ENCODE results near the gene POLD2. TPM values are rescaled to one million over a fixed set of nuclear protein-coding genes. Genes with fewer than 3 reads are reported as not detected.

POLD2 gene
- total and polyA plus RNA-seq, 2 of the 4 experiments (the other 2 are of a cell fraction), result 142 to 163 TPM

DNA sequence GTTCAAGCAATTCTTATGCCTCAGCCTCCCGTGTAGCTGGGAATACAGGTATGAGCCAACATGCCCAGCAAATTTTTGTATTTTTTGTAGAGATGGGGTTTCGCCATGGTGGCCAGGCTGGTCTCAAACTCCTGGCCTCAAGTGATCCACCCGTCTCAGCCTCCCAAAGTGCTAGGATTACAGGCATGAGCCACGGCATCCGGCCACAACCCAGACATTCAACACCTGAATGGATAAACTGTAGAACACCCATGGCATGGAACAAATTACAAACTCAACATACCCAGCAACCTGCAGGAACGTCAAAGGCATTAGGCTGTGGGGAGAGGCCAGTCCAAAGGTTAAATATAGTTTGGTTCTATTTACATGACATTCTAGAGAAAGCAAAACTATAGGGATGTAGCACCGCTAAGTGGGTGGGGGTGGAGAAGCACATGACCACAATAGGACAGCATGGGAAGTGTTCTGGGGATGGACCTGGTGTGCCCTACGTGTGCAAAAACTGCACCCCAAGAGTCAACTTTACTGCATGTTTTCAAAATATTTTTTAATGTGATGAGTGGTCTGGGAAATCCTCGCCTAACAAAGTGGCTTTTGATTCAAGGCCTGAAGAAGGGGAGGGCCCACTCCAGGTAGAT lies 51.5 kb downstream of the POLD2 start:
- no peak for TF ChIP-seq FOS (IDR thresholded peaks at IDR 0.05; ENCODE audit: low read depth, low read length)
- no peak for TF ChIP-seq SMC3 (IDR thresholded peaks at IDR 0.05; ENCODE audit: low read depth, low read length)
- TF ChIP-seq RAD21 (IDR thresholded peaks at IDR 0.05; ENCODE audit: low read length), result no peak
- TF ChIP-seq CEBPB (IDR thresholded peaks at IDR 0.05; ENCODE audit: low read depth, low read length), result no peak
- no peak for TF ChIP-seq CHD1 (IDR thresholded peaks at IDR 0.05; ENCODE audit: low read depth, low read length)
- no peak for TF ChIP-seq BHLHE40 (IDR thresholded peaks at IDR 0.05; ENCODE audit: low read depth, low read length)
- TF ChIP-seq POLR2A (IDR thresholded peaks at IDR 0.05; ENCODE audit: low read depth, low read length), result no peak
- TF ChIP-seq, protein P1, sequence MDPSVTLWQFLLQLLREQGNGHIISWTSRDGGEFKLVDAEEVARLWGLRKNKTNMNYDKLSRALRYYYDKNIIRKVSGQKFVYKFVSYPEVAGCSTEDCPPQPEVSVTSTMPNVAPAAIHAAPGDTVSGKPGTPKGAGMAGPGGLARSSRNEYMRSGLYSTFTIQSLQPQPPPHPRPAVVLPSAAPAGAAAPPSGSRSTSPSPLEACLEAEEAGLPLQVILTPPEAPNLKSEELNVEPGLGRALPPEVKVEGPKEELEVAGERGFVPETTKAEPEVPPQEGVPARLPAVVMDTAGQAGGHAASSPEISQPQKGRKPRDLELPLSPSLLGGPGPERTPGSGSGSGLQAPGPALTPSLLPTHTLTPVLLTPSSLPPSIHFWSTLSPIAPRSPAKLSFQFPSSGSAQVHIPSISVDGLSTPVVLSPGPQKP (IDR thresholded peaks at IDR 0.05; ENCODE audit: borderline replicate concordance, low read depth, low read length), result no peak
- H2AFZ ChIP-seq (replicated peaks; ENCODE audit: low read length, poor library complexity), result peak overlapping the region; percentile 54
- ChIA-PET CTCF (interaction anchor here (0.7 to 1.2 kb wide), 3 partner anchors 10 to 60 kb away, joined by 3 to 4 read pairs (median 4); no protein-coding TSS in a partner anchor), POLR2A (ENCODE audit: unreplicated experiment) (interaction anchor here (0.7 kb wide), 1 partner anchor 129 kb away, joined by 3 read pairs; the partner anchor contains the start of gene YKT6)
- peak overlapping the region; percentile 70 for H3K23ac ChIP-seq (ENCODE audit: low read depth, low read length)
- intact Hi-C loops (cut with micrococcal nuclease) (loop anchor here (1.0 kb wide), 2 partner anchors 51 to 124 kb away; partner anchors contain the start of gene POLD2), dilution Hi-C loops (cut with HindIII; ENCODE audit: low sequenced_read_pairs, unreplicated experiment) (no loop called here), in situ Hi-C loops (cut with MboI; ENCODE audit: low sequenced_read_pairs) (no loop called here)
- H4K91ac ChIP-seq (ENCODE audit: insufficient read depth, low read depth, low read length), result peak overlapping the region; percentile 18; the same call in 1 of the 2 replicates
- H3K9ac ChIP-seq (ENCODE audit: low read depth, low read length), result no peak overlapping the region
- H3K56ac ChIP-seq (ENCODE audit: extremely low read depth, insufficient read depth, low read length), result no peak overlapping the region
- 38% methylated on average over 1 of the region's 9 CpGs; no CpG with 5 or more reads in 1 of the 2 experiments for WGBS, 2 experiments (ENCODE audit: extremely low coverage in 2 of 2, insufficient read length in 1 of 2)
- no peak overlapping the region for H3K4me3 ChIP-seq (ENCODE audit: insufficient read depth, low read depth, low read length)
- H3K27me3 ChIP-seq (ENCODE audit: control insufficient read depth, insufficient read depth, low read length), result no peaks in the 10 kb centered on the region
- peaks cover 12% of the 10 kb centered on the region for H3K4me1 ChIP-seq (ENCODE audit: control insufficient read depth, insufficient read depth, low read length)
- H3K36me3 ChIP-seq (ENCODE audit: control insufficient read depth, insufficient read depth, low read length), result peaks cover 30% of the 10 kb centered on the region
- H2BK15ac ChIP-seq (ENCODE audit: low read depth, low read length), result no peak overlapping the region
- H3K9me1 ChIP-seq (ENCODE audit: insufficient read depth, low read length), result no peaks in the 10 kb centered on the region; the same call in 1 of the 2 replicates
- H3K4ac ChIP-seq (ENCODE audit: low read depth, low read length), result no peak overlapping the region
- H2BK20ac ChIP-seq (ENCODE audit: low read depth, low read length), result no peak overlapping the region
- no peaks in the 10 kb centered on the region for H3K9me3 ChIP-seq (ENCODE audit: control insufficient read depth, insufficient read depth, low read length)
- no peaks in the 10 kb centered on the region; the same call in 1 of the 2 replicates for H4K20me1 ChIP-seq (ENCODE audit: insufficient read depth, low read length)
- no peak overlapping the region for H3K27ac ChIP-seq (ENCODE audit: insufficient read depth, low read length)
- H2BK120ac ChIP-seq (ENCODE audit: low read depth, low read length), result no peak overlapping the region
- no peak overlapping the region for H2BK5ac ChIP-seq (ENCODE audit: low read depth, low read length, poor library complexity, severe bottlenecking)
- BruUV-seq (replicated peaks), result no TSS peak
- no peak overlapping the region for H2AK5ac ChIP-seq (ENCODE audit: low read depth, low read length)
- H2AK9ac ChIP-seq (replicated peaks; ENCODE audit: low read depth, low read length, poor library complexity), result no peak overlapping the region
- no peak overlapping the region for H3K4me2 ChIP-seq (ENCODE audit: low read depth, low read length)
- H3K18ac ChIP-seq (ENCODE audit: low read depth, low read length), result no peak overlapping the region
- H3K14ac ChIP-seq (replicated peaks; ENCODE audit: low read depth, low read length), result 0 out of 2 replicates have a peak overlapping the region, but pooled peaks have one; percentile 54
- DNase-seq (no peak), ATAC-seq (ENCODE audit: low read depth) (no peak)
- H4K5ac ChIP-seq (ENCODE audit: low read depth, low read length), result no peak overlapping the region
- H3K79me1 ChIP-seq (ENCODE audit: low read depth in 1 of 2, low read length in 2 of 2), result 0 out of 4 replicates have a peak, but pooled peaks cover 0 to 3% of the 10 kb centered on the region in 2 experiments
- no peak overlapping the region; a peak in 1 of 4 replicates for H4K8ac ChIP-seq (ENCODE audit: low read depth in 2 of 2, low read length in 2 of 2)
